OCI-LY3 (cell line): ENCODE data around the gene CASZ1.

ENCODE experiments used
- H2AFZ ChIP-seq: fragments of 200-600, 300-600 bp; shearing (Covaris generic); 2 replicates; pipeline ENCODE4 v1.6.0; 2014; ENCODE audit warnings: antibody characterized with exemption, low read depth, low read length
- H3K27ac ChIP-seq: fragments of 200-600, 300-600 bp; sonication (generic); 2 replicates; pipeline ENCODE4 v1.5.1; 2014; ENCODE audit warnings: mild to moderate bottlenecking, low read length, moderate library complexity, mixed read lengths
- H3K27me3 ChIP-seq: fragments of 200-600, 300-600 bp; sonication (generic); 2 replicates; pipeline ENCODE4 v1.6.1; 2014; ENCODE audit warnings: low read depth, low read length, mixed read lengths
- H3K36me3 ChIP-seq: fragments of 200-600, 300-600 bp; sonication (generic); replicated peaks from 2 replicates; pipeline ENCODE3; 2014; ENCODE audit warnings: low read depth, low read length, mixed read lengths
- H3K4me1 ChIP-seq: fragments of 300-600, 200-600 bp; sonication (generic); 2 replicates; pipeline ENCODE4 v1.6.1; 2014; ENCODE audit warnings: low read length, mixed read lengths
- H3K4me2 ChIP-seq: fragments of 200-600, 300-600 bp; sonication (generic); 2 replicates; pipeline ENCODE4 v1.6.1; 2014; ENCODE audit warnings: low read length, mixed read lengths
- H3K4me3 ChIP-seq: fragments of 300-600, 200-600 bp; sonication (generic); 2 replicates; pipeline ENCODE4 v1.5.1; 2014; ENCODE audit warnings: antibody characterized with exemption, mild to moderate bottlenecking, low read length, moderate library complexity
- H3K79me2 ChIP-seq: fragments of 300-600, 200-600 bp; shearing (Covaris generic); 2 replicates; pipeline ENCODE4 v1.6.1; 2014; ENCODE audit warnings: mild to moderate bottlenecking, low read length, mixed read lengths
- H3K9ac ChIP-seq: fragments of 300-600, 200-600 bp; shearing (Covaris generic); 2 replicates; pipeline ENCODE4 v1.6.0; 2014; ENCODE audit warnings: mild to moderate bottlenecking, low read length, moderate library complexity
- H3K9me3 ChIP-seq: fragments of 200-600, 300-600 bp; shearing (Covaris generic); 2 replicates; pipeline ENCODE4 v1.6.1; 2014; ENCODE audit warnings: low read length, mixed read lengths; ENCODE audit not compliant: insufficient read depth
- H4K20me1 ChIP-seq: fragments of 200-600, 300-600 bp; sonication (generic); 2 replicates; pipeline ENCODE4 v1.6.1; 2016; ENCODE audit warnings: low read length, mixed read lengths; ENCODE audit not compliant: insufficient read depth
- EZH2phosphoT487 ChIP-seq: fragments of 200-600 bp; shearing (Covaris generic); IDR thresholded peaks from 2 replicates; pipeline ENCODE4 v1.6.1; 2018; ENCODE audit warnings: antibody characterized with exemption, mixed run types, low read depth
- TF ChIP-seq, protein P1 (sequence below): fragments of 200-600, 300-600 bp; sonication (generic); IDR thresholded peaks from 2 replicates; pipeline ENCODE4 v1.5.1; 2014; ENCODE audit warnings: antibody characterized with exemption, low read length, low read depth

The CASZ1 gene

DNA sequence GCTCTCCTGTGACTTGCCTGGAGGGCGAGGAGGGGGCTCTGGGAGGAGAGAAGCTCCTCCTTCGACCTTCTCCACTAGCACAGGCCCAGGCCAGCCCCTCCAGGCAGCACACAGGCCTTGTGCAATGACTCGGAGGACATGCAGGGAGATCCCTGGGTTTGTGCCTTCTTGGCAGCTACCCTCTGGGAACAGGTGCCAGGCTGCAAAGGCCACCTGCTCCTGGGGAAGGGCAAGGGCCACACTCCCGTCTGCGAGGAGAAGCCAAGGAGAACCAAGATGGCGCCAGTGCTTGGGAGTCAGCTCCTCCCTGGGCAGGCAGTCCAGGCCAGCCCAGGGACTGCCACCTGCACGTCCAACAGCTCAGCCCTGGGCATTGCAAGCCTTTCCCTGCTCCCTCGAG is 15.3 kb downstream of the CASZ1 start:
- Histone ChIP-seq H3K4me1 (no peaks in the 10 kb centered on the region), H4K20me1 (no peaks in the 10 kb centered on the region), H3K9me3 (no peaks in the 10 kb centered on the region), H3K36me3 (no peaks in the 10 kb centered on the region), H3K4me3 (no peak overlapping the region), H3K27ac (no peak overlapping the region), H3K79me2 (no peaks in the 10 kb centered on the region), H2AFZ (no peak overlapping the region), H3K4me2 (no peak overlapping the region), H3K9ac (no peak overlapping the region), H3K27me3 (no peaks in the 10 kb centered on the region)
- TF ChIP-seq EZH2phosphoT487 = no peak
- TF ChIP-seq, protein P1, sequence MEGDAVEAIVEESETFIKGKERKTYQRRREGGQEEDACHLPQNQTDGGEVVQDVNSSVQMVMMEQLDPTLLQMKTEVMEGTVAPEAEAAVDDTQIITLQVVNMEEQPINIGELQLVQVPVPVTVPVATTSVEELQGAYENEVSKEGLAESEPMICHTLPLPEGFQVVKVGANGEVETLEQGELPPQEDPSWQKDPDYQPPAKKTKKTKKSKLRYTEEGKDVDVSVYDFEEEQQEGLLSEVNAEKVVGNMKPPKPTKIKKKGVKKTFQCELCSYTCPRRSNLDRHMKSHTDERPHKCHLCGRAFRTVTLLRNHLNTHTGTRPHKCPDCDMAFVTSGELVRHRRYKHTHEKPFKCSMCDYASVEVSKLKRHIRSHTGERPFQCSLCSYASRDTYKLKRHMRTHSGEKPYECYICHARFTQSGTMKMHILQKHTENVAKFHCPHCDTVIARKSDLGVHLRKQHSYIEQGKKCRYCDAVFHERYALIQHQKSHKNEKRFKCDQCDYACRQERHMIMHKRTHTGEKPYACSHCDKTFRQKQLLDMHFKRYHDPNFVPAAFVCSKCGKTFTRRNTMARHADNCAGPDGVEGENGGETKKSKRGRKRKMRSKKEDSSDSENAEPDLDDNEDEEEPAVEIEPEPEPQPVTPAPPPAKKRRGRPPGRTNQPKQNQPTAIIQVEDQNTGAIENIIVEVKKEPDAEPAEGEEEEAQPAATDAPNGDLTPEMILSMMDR = no peak

DNA sequence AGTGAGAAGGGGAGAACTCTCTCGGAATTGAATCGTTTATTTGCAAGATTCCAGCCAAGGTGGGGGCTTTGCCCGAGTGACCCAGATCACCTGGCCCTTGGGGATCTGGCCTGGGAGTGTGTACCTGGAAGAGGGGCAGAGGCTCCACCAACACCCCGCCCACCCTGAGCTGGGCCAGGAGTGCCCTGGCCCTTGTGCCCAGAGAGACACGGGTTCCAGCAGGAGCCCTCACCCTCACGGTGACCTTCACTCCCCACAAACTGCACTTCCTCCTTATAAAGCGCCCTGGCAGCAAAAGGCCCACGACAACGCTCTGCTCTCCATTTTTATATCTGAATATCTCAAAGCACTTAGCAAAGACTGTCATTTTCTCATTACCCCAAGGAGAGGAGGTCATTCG is 16.6 kb downstream of the CASZ1 start:
- H3K4me1 ChIP-seq = no peaks in the 10 kb centered on the region
- H3K4me2 ChIP-seq = no peak overlapping the region
- H3K27ac ChIP-seq = no peak overlapping the region
- H3K9me3 ChIP-seq = no peaks in the 10 kb centered on the region
- H3K36me3 ChIP-seq = no peaks in the 10 kb centered on the region
- no peaks in the 10 kb centered on the region for H3K79me2 ChIP-seq
- no peak for TF ChIP-seq EZH2phosphoT487
- TF ChIP-seq, protein P1 = no peak
- no peak overlapping the region for H3K4me3 ChIP-seq
- no peak overlapping the region for H2AFZ ChIP-seq
- H4K20me1 ChIP-seq = no peaks in the 10 kb centered on the region
- no peaks in the 10 kb centered on the region for H3K27me3 ChIP-seq
- no peak overlapping the region for H3K9ac ChIP-seq

DNA sequence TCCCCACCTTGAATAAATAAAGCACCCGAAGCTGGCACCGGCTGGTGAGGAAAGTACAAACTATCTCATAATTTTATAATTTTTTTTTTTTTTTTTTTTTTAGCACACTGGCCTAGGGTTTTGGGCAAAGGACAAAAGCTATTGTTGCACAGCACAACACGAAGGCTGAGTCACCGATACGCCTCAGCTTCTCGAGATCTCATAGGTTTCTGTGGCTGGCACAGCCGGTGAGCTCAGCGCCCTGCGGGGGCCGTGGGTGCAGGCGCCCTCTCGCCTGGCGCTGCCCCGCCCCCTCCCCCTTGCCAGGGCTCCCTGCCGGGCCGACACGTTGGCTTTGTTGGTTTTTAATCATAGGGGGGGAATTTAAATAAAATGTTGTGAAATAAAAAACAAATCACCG is 17.2 kb downstream of the CASZ1 start:
- TF ChIP-seq EZH2phosphoT487 = no peak
- TF ChIP-seq, protein P1 = no peak
- Histone ChIP-seq H3K4me1 (no peaks in the 10 kb centered on the region), H3K4me3 (no peak overlapping the region), H4K20me1 (no peaks in the 10 kb centered on the region), H3K27ac (no peak overlapping the region), H3K79me2 (no peaks in the 10 kb centered on the region), H3K36me3 (no peaks in the 10 kb centered on the region), H2AFZ (no peak overlapping the region), H3K9me3 (no peaks in the 10 kb centered on the region), H3K9ac (no peak overlapping the region), H3K4me2 (no peak overlapping the region), H3K27me3 (no peaks in the 10 kb centered on the region)

DNA sequence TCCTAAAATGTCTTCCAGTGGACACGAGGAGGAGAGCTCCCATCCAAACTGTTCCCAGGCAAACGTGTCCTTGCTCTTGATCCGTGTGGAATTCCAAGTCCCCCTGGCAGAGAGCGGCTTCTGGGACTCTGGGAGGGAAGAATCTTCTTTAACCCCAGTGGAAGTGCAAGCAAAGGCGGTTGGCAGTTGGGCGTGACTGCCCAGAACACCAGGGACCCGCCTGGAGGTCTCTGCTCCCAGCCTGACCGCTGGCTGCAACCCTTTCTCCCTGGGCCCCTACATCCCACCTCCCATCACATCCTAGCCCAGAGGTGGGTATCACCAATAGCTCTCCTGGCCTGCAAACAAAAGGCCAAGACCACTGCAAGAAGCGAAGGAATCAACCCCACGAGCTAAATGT is 17.8 kb downstream of the CASZ1 start:
- Histone ChIP-seq H2AFZ (no peak overlapping the region), H3K27ac (no peak overlapping the region), H3K36me3 (no peaks in the 10 kb centered on the region), H3K4me3 (no peak overlapping the region), H3K9ac (no peak overlapping the region), H3K9me3 (no peaks in the 10 kb centered on the region), H4K20me1 (no peaks in the 10 kb centered on the region), H3K4me1 (no peaks in the 10 kb centered on the region), H3K4me2 (no peak overlapping the region), H3K79me2 (no peaks in the 10 kb centered on the region), H3K27me3 (no peaks in the 10 kb centered on the region)
- TF ChIP-seq, protein P1 = no peak
- no peak for TF ChIP-seq EZH2phosphoT487
